K562 (cell line): Measurements from ENCODE around the gene RRAD. TPM values are rescaled to one million over a fixed set of nuclear protein-coding genes. Genes with fewer than 3 reads are reported as not detected.

Source experiments
- ATAC-seq: fragments of 200-7000 bp; cut with Tn5 transposase; 3 replicates; pipeline ENCODE4 v1.9.1; 2020; ENCODE audit warnings: moderate library complexity
- BruUV-seq: library from RNA; stranded (reverse); fragments of 400-500 nt; replicated peaks from 2 replicates; lab custom pipeline; 2021; lab: Mats Ljungman, UMichigan
- CTCF ChIA-PET: fragments of 300-600 bp; formaldehyde crosslinking; extraction: SDS; loops from one replicate; lab custom pipeline; 2021; ENCODE audit warnings: low intra/inter-chr PET ratio; lab: Yijun Ruan, JAX
- POLR2A ChIA-PET: fragments of 300-600, 350-650 bp; sonication (Branson Sonifier 250); formaldehyde crosslinking; extraction: SDS; loops from one replicate; lab custom pipeline; 2021; ENCODE audit warnings: antibody characterized with exemption, inconsistent platforms; lab: Yijun Ruan, JAX
- DNase-seq, 4 experiments: peaks; one replicate each; pipeline versions ENCODE4 v3.0.0 to v3.0.0-alpha.2; 2011 to 2018; ENCODE audit warnings: low spot score in 3 of 4, mixed read lengths in 3 of 4; ENCODE audit errors: extremely low read depth in 1 of 4
- FAIRE-seq: peaks from 2 replicates; lab custom pipeline; 2011; peaks lifted over from hg19 to GRCh38; lab: Jason Lieb, UNC
- H2AFZ ChIP-seq: 2 replicates; pipeline ENCODE4 v1.6.0; 2011; ENCODE audit warnings: low read depth, low read length, control low read depth, inconsistent platforms
- H3K27ac ChIP-seq: fragments of 200-600 bp; 3 replicates; pipeline ENCODE4 v1.8.0; 2011; ENCODE audit warnings: low read depth, mild to moderate bottlenecking, control low read depth, inconsistent platforms, low read length, moderate library complexity, mixed read lengths; ENCODE audit errors: extremely low read depth
- H3K27me3 ChIP-seq, 2 experiments: fragments of 300-600 bp in 1 of 2; 2 replicates in 1 of 2; 3 replicates in 1 of 2; pipeline versions ENCODE4 v1.6.0 to v1.8.0; 2011; ENCODE audit warnings: inconsistent platforms in 2 of 2, low read length in 2 of 2, mild to moderate bottlenecking in 1 of 2, mixed read lengths in 1 of 2, moderate library complexity in 1 of 2; ENCODE audit not compliant: control insufficient read depth in 2 of 2, insufficient read depth in 2 of 2
- H3K36me3 ChIP-seq: fragments of 300-600 bp; 3 replicates; pipeline ENCODE4 v1.8.0; 2011; ENCODE audit warnings: mild to moderate bottlenecking, low read length, inconsistent platforms; ENCODE audit not compliant: control insufficient read depth, insufficient read depth
- H3K4me1 ChIP-seq, 2 experiments: fragments of 200-600 bp in 1 of 2; replicated peaks in 1 of 2; 2 replicates in 1 of 2; 3 replicates in 1 of 2; pipeline versions ENCODE4 v1.5.1 to v1.8.0; 2011; ENCODE audit warnings: inconsistent platforms in 2 of 2, low read length in 2 of 2, mild to moderate bottlenecking in 1 of 2, mixed read lengths in 1 of 2, moderate library complexity in 1 of 2; ENCODE audit not compliant: control insufficient read depth in 2 of 2, insufficient read depth in 2 of 2
- H3K4me2 ChIP-seq: 2 replicates; pipeline ENCODE4 v1.6.1; 2011; ENCODE audit warnings: low read length, control low read depth, inconsistent platforms, mixed read lengths; ENCODE audit not compliant: insufficient read depth
- H3K4me3 ChIP-seq: fragments of 200-600 bp; sonication (generic), shearing (Covaris generic); 2 replicates; pipeline ENCODE4 v1.5.1; 2016; ENCODE audit warnings: control low read depth, inconsistent platforms
- H3K79me2 ChIP-seq: fragments of 200-600 bp; 3 replicates; pipeline ENCODE4 v1.8.0; 2011; ENCODE audit warnings: low read length, inconsistent platforms; ENCODE audit not compliant: control insufficient read depth, insufficient read depth
- H3K9ac ChIP-seq, 2 experiments: 2 replicates each; pipeline versions ENCODE4 v1.6.0 to v1.6.1; 2011; ENCODE audit warnings: low read depth in 2 of 2, low read length in 2 of 2, control low read depth in 1 of 2, inconsistent platforms in 1 of 2, mild to moderate bottlenecking in 1 of 2, mixed read lengths in 1 of 2; ENCODE audit not compliant: insufficient read depth in 1 of 2
- H3K9me1 ChIP-seq: one replicate; pipeline ENCODE4 v1.6.0; 2011; ENCODE audit warnings: inconsistent platforms, mild to moderate bottlenecking, low read length, moderate library complexity; ENCODE audit not compliant: control insufficient read depth, insufficient read depth
- H3K9me3 ChIP-seq: replicated peaks from 2 replicates; pipeline ENCODE4 v1.5.1; 2011; ENCODE audit warnings: low read depth, low read length, inconsistent platforms; ENCODE audit not compliant: control insufficient read depth, insufficient read depth
- H4K20me1 ChIP-seq: replicated peaks from 2 replicates; pipeline ENCODE4 v1.6.1; 2011; ENCODE audit warnings: low read length, inconsistent platforms, mixed read lengths; ENCODE audit not compliant: control insufficient read depth, insufficient read depth
- CC2D1A ChIP-seq: fragments of 450-650 bp; IDR thresholded peaks from 2 replicates; pipeline ENCODE4 v1.6.1; 2017; ENCODE audit warnings: mild to moderate bottlenecking
- CREB5 ChIP-seq: fragments of 250-450 bp; sonication (Bioruptor Pico); IDR thresholded peaks from 2 replicates; pipeline ENCODE4 v1.5.0; 2020; ENCODE audit warnings: mild to moderate bottlenecking
- CTCFL ChIP-seq: IDR thresholded peaks from 2 replicates; pipeline ENCODE4 v1.6.1; 2011; ENCODE audit warnings: borderline replicate concordance, low read depth, mild to moderate bottlenecking, moderate library complexity, low read length; ENCODE audit not compliant: insufficient read depth, poor library complexity, severe bottlenecking
- EP300 ChIP-seq: IDR thresholded peaks from 2 replicates; pipeline ENCODE4 v1.6.1; 2012; ENCODE audit warnings: low read length, improper control_type of control experiment
- MYC ChIP-seq, 2 experiments: fragments of 250-450 bp in 1 of 2; sonication (Bioruptor Pico) in 1 of 2; IDR thresholded peaks; 2 replicates each; pipeline versions ENCODE4 v1.5.1 to v1.6.1; 2012 to 2021; ENCODE audit warnings: low read depth in 2 of 2, borderline replicate concordance in 1 of 2, improper control_type of control experiment in 1 of 2, low read length in 1 of 2, mild to moderate bottlenecking in 1 of 2, moderate library complexity in 1 of 2
- POLR2A ChIP-seq: fragments of 450-650 bp; conservative IDR thresholded peaks from 2 replicates; pipeline ENCODE4 v1.6.1; 2016
- PRDM10 ChIP-seq: fragments of 450-650 bp; IDR thresholded peaks from 2 replicates; pipeline ENCODE4 v1.6.1; 2018; ENCODE audit not compliant: partially characterized antibody
- SAFB ChIP-seq: fragments of 200-400 bp; formaldehyde crosslinking; IDR thresholded peaks from 2 replicates; pipeline ENCODE4 v1.6.1; 2017; ENCODE audit warnings: low read depth, low read length, borderline replicate concordance
- SMARCA5 ChIP-seq: fragments of 450-650 bp; IDR thresholded peaks from 2 replicates; pipeline ENCODE4 v1.6.1; 2016
- TAF1 ChIP-seq: IDR thresholded peaks from 2 replicates; pipeline ENCODE4 v1.6.1; 2011; ENCODE audit warnings: mild to moderate bottlenecking, low read length, moderate library complexity; ENCODE audit not compliant: insufficient read depth, control insufficient read depth, severe bottlenecking; ENCODE audit errors: extremely low read depth
- TAL1 ChIP-seq: fragments of 450-650 bp; IDR thresholded peaks from 2 replicates; pipeline ENCODE4 v1.6.1; 2016; ENCODE audit warnings: mild to moderate bottlenecking
- ZC3H4 ChIP-seq: sonication (generic); formaldehyde crosslinking; IDR thresholded peaks from 2 replicates; pipeline ENCODE4 v1.9.0; 2021; ENCODE audit warnings: missing genetic modification reagents, borderline replicate concordance
- ZNF354B ChIP-seq: fragments of 250-450 bp; sonication (Bioruptor Pico); IDR thresholded peaks from 2 replicates; pipeline ENCODE4 v1.4.0; 2020
- ZNF436 ChIP-seq: fragments of 250-450, 450-650 bp; sonication (Bioruptor Pico); formaldehyde crosslinking; IDR thresholded peaks from 2 replicates; pipeline ENCODE4 v1.7.0; 2020; ENCODE audit warnings: mild to moderate bottlenecking
- ZNF764 ChIP-seq: fragments of 250-450 bp; sonication (Bioruptor Pico); IDR thresholded peaks from 2 replicates; pipeline ENCODE4 v1.4.0; 2020; ENCODE audit warnings: low read depth, mild to moderate bottlenecking, moderate library complexity
- ZSCAN29 ChIP-seq: fragments of 450-650 bp; IDR thresholded peaks from 2 replicates; pipeline ENCODE4 v1.6.1; 2017
- WGBS: fragments of 100-300 bp; shearing (Covaris generic); methylation state at CpG from one replicate; pipeline ENCODE4 v1.1.6; 2016; ENCODE audit warnings: low coverage, mixed read lengths; ENCODE audit not compliant: insufficient coverage; ENCODE audit errors: missing lambda C conversion rate; 5-methylcytosine and 5-hydroxymethylcytosine counted together
- in situ Hi-C: fragments of 300-500 bp; cut with MboI; formaldehyde crosslinking; loops from 4 replicates; pipeline ENCODE4 v1.15.0; 2018; ENCODE audit warnings: inconsistent platforms, mixed read lengths
- intact Hi-C: fragments of 100-400 bp; cut with micrococcal nuclease; formaldehyde crosslinking; loops from 2 replicates; pipeline ENCODE4 v1.14.2; 2022
- polyA plus RNA-seq, 8 experiments: library from polyadenylated mRNA; depleted of rRNA in 4 of 8; stranded (reverse) in 5 of 8; unstranded in 3 of 8; fragments of >200 nt; fragmentation: Nextera tagmentation in 2 of 8; fragmentation: Illumina TruSeq in 1 of 8; extraction: Ambion mirVana in 2 of 8; extraction: Trizol in 1 of 8; gene quantifications; 2 replicates each; pipeline versions ENCODE4 v1.2.1 to v1.2.3, GENCODE V29; 2011 to 2014; ENCODE audit warnings: inconsistent platforms in 1 of 8, missing spikeins in 1 of 8
- total RNA-seq, 7 experiments: library from RNA; depleted of rRNA in 6 of 7; stranded (reverse); fragments of >200 nt in 6 of 7; fragmentation: Illumina TruSeq in 2 of 7; extraction: Trizol in 2 of 7; gene quantifications; 2 replicates each; pipeline versions ENCODE4 v1.2.1 to v1.2.3, GENCODE V29; 2011 to 2021; ENCODE audit warnings: low replicate concordance in 1 of 7

Gene RRAD
- total and polyA plus RNA-seq, 9 of the 15 experiments (the other 6 are each of a cell fraction or from before 2014, with no cell fraction given), result 0.09 to 0.20 (median 0.13) TPM; not detected in 5

- no TSS peak for BruUV-seq
- Histone ChIP-seq H2AFZ (no peak overlapping the region), H3K79me2 (no peaks in the 10 kb centered on the region), H3K27me3 (no peaks in the 10 kb centered on the region), H3K4me3 (no peak overlapping the region), H3K4me2 (no peak overlapping the region), H3K36me3 (peaks cover 9% of the 10 kb centered on the region; the same call in 1 of the 3 replicates), H4K20me1 (no peaks in the 10 kb centered on the region), H3K9ac (peak overlapping the region in 1 of 2 experiments; percentile 75; a peak in 2 of 4 replicates), H3K27ac (no peak overlapping the region), H3K4me1 (peaks cover 20 to 28% of the 10 kb centered on the region in 2 experiments), H3K9me3 (no peaks in the 10 kb centered on the region), H3K9me1 (no peaks in the 10 kb centered on the region)
- DNase-seq, result no peak
- intact Hi-C loops, result loop anchor here (1.0 to 5.0 kb wide), 3 partner anchors 33 to 122 kb away; no protein-coding TSS in a partner anchor
- POLR2A ChIA-PET, result interaction anchor here (0.6 to 3.0 kb wide), 4 partner anchors 15 to 280 kb away, joined by 3 to 15 read pairs (median 3); partner anchors contain the start of gene PDP2
- TF ChIP-seq SMARCA5, result no peak
- TF ChIP-seq ZSCAN29, result no peak
- TF ChIP-seq ZNF354B (CRISPR knock-in tag), result no peak
- TF ChIP-seq CREB5, result no peak
- no peak for TF ChIP-seq POLR2A
- no peak for TF ChIP-seq EP300
- no peak for TF ChIP-seq MYC (IDR thresholded peaks at IDR 0.05; ENCODE audit: low read depth, low read length)
- TF ChIP-seq MYC (CRISPR knock-in tag; IDR thresholded peaks at IDR 0.05; ENCODE audit: borderline replicate concordance, low read depth), result no peak
- TF ChIP-seq SAFB, result no peak
- no peak for TF ChIP-seq CC2D1A
- no peak for TF ChIP-seq TAF1
- TF ChIP-seq PRDM10, result peak; percentile 69
- no peak for TF ChIP-seq CTCFL
- no peak for TF ChIP-seq ZNF436 (CRISPR knock-in tag)
- TF ChIP-seq ZC3H4 (CRISPR knock-in tag), result 0 out of 2 replicates have a peak, but pooled peaks have one; percentile 3
- TF ChIP-seq ZNF764 (CRISPR knock-in tag), result no peak
- no peak for TF ChIP-seq TAL1
- WGBS, result 44% methylated on average over 5 of the region's 5 CpGs
- FAIRE-seq, result no peak
- no peak for ATAC-seq
- CTCF ChIA-PET, result interaction anchor here (1.2 to 4.3 kb wide), 4 partner anchors 29 to 83 kb away, joined by 3 to 41 read pairs (median 7); partner anchors contain the start of gene RRAD
- in situ Hi-C loops, result loop anchor here (5.0 kb wide), 1 partner anchor 37 kb away; the partner anchor contains the start of gene CIAO2B
Observed at GRCh38 chr16:66895689-66895979, 29.7 kb downstream of the RRAD start.
